K562 (cell line): Measurements from ENCODE around the gene DDR2. TPM values are rescaled to one million over a fixed set of nuclear protein-coding genes. Genes with fewer than 3 reads are reported as not detected.
A peak's percentile ranks its signal among the peaks of the same experiment; 100 is the strongest.
"Not testable (repeated sequence)": the region's sequence is repeated elsewhere in the genome, so short reads cannot be mapped to it uniquely, and the experiment has no call there.

Source experiments
- ATAC-seq: fragments of 200-7000 bp; cut with Tn5 transposase; 3 replicates; pipeline ENCODE4 v1.9.1; 2020; ENCODE audit warnings: moderate library complexity
- BruUV-seq: library from RNA; stranded (reverse); fragments of 400-500 nt; replicated peaks from 2 replicates; lab custom pipeline; 2021; lab: Mats Ljungman, UMichigan
- CTCF ChIA-PET: fragments of 300-600 bp; formaldehyde crosslinking; extraction: SDS; loops from one replicate; lab custom pipeline; 2021; ENCODE audit warnings: low intra/inter-chr PET ratio; lab: Yijun Ruan, JAX
- POLR2A ChIA-PET: fragments of 300-600, 350-650 bp; sonication (Branson Sonifier 250); formaldehyde crosslinking; extraction: SDS; loops from one replicate; lab custom pipeline; 2021; ENCODE audit warnings: antibody characterized with exemption, inconsistent platforms; lab: Yijun Ruan, JAX
- DNase-seq, 4 experiments: peaks; one replicate each; pipeline versions ENCODE4 v3.0.0 to v3.0.0-alpha.2; 2011 to 2018; ENCODE audit warnings: low spot score in 3 of 4, mixed read lengths in 3 of 4; ENCODE audit errors: extremely low read depth in 1 of 4
- FAIRE-seq: peaks from 2 replicates; lab custom pipeline; 2011; peaks lifted over from hg19 to GRCh38; lab: Jason Lieb, UNC
- H2AFZ ChIP-seq: 2 replicates; pipeline ENCODE4 v1.6.0; 2011; ENCODE audit warnings: low read depth, low read length, control low read depth, inconsistent platforms
- H3K27ac ChIP-seq: fragments of 200-600 bp; 3 replicates; pipeline ENCODE4 v1.8.0; 2011; ENCODE audit warnings: low read depth, mild to moderate bottlenecking, control low read depth, inconsistent platforms, low read length, moderate library complexity, mixed read lengths; ENCODE audit errors: extremely low read depth
- H3K27me3 ChIP-seq, 2 experiments: fragments of 300-600 bp in 1 of 2; 2 replicates in 1 of 2; 3 replicates in 1 of 2; pipeline versions ENCODE4 v1.6.0 to v1.8.0; 2011; ENCODE audit warnings: inconsistent platforms in 2 of 2, low read length in 2 of 2, mild to moderate bottlenecking in 1 of 2, mixed read lengths in 1 of 2, moderate library complexity in 1 of 2; ENCODE audit not compliant: control insufficient read depth in 2 of 2, insufficient read depth in 2 of 2
- H3K36me3 ChIP-seq: fragments of 300-600 bp; 3 replicates; pipeline ENCODE4 v1.8.0; 2011; ENCODE audit warnings: mild to moderate bottlenecking, low read length, inconsistent platforms; ENCODE audit not compliant: control insufficient read depth, insufficient read depth
- H3K4me1 ChIP-seq, 2 experiments: fragments of 200-600 bp in 1 of 2; replicated peaks in 1 of 2; 2 replicates in 1 of 2; 3 replicates in 1 of 2; pipeline versions ENCODE4 v1.5.1 to v1.8.0; 2011; ENCODE audit warnings: inconsistent platforms in 2 of 2, low read length in 2 of 2, mild to moderate bottlenecking in 1 of 2, mixed read lengths in 1 of 2, moderate library complexity in 1 of 2; ENCODE audit not compliant: control insufficient read depth in 2 of 2, insufficient read depth in 2 of 2
- H3K4me2 ChIP-seq: 2 replicates; pipeline ENCODE4 v1.6.1; 2011; ENCODE audit warnings: low read length, control low read depth, inconsistent platforms, mixed read lengths; ENCODE audit not compliant: insufficient read depth
- H3K4me3 ChIP-seq: fragments of 200-600 bp; sonication (generic), shearing (Covaris generic); 2 replicates; pipeline ENCODE4 v1.5.1; 2016; ENCODE audit warnings: control low read depth, inconsistent platforms
- H3K79me2 ChIP-seq: fragments of 200-600 bp; 3 replicates; pipeline ENCODE4 v1.8.0; 2011; ENCODE audit warnings: low read length, inconsistent platforms; ENCODE audit not compliant: control insufficient read depth, insufficient read depth
- H3K9ac ChIP-seq, 2 experiments: 2 replicates each; pipeline versions ENCODE4 v1.6.0 to v1.6.1; 2011; ENCODE audit warnings: low read depth in 2 of 2, low read length in 2 of 2, control low read depth in 1 of 2, inconsistent platforms in 1 of 2, mild to moderate bottlenecking in 1 of 2, mixed read lengths in 1 of 2; ENCODE audit not compliant: insufficient read depth in 1 of 2
- H3K9me1 ChIP-seq: one replicate; pipeline ENCODE4 v1.6.0; 2011; ENCODE audit warnings: inconsistent platforms, mild to moderate bottlenecking, low read length, moderate library complexity; ENCODE audit not compliant: control insufficient read depth, insufficient read depth
- H3K9me3 ChIP-seq: replicated peaks from 2 replicates; pipeline ENCODE4 v1.5.1; 2011; ENCODE audit warnings: low read depth, low read length, inconsistent platforms; ENCODE audit not compliant: control insufficient read depth, insufficient read depth
- H4K20me1 ChIP-seq: replicated peaks from 2 replicates; pipeline ENCODE4 v1.6.1; 2011; ENCODE audit warnings: low read length, inconsistent platforms, mixed read lengths; ENCODE audit not compliant: control insufficient read depth, insufficient read depth
- CEBPG ChIP-seq, 3 experiments: fragments of 200-800 bp in 1 of 3; sonication (Bioruptor generic) in 1 of 3; sonication (generic) in 1 of 3; formaldehyde crosslinking in 1 of 3; IDR thresholded peaks in 2 of 3; conservative IDR thresholded peaks in 1 of 3; 2 replicates each; pipeline versions ENCODE4 v1.6.1 to v1.8.0; 2016 to 2022; ENCODE audit warnings: missing compliant biosample characterization in 2 of 3, missing genetic modification characterization in 2 of 3, mild to moderate bottlenecking in 1 of 3, missing genetic modification reagents in 1 of 3
- CTBP1 ChIP-seq: fragments of 450-650 bp; IDR thresholded peaks from 2 replicates; pipeline ENCODE4 v1.6.1; 2016; ENCODE audit warnings: borderline replicate concordance
- HINFP ChIP-seq: fragments of 450-650 bp; conservative IDR thresholded peaks from 2 replicates; pipeline ENCODE4 v1.6.1; 2016; ENCODE audit warnings: missing genetic modification characterization, low read depth, mild to moderate bottlenecking, control low read depth, missing compliant biosample characterization
- MEIS2 ChIP-seq: fragments of 450-650 bp; IDR thresholded peaks from 2 replicates; pipeline ENCODE4 v1.6.1; 2014; ENCODE audit warnings: mild to moderate bottlenecking; ENCODE audit not compliant: partially characterized antibody
- NFIC ChIP-seq: fragments of 450-650 bp; IDR thresholded peaks from 2 replicates; pipeline ENCODE4 v1.6.1; 2017; ENCODE audit warnings: mild to moderate bottlenecking, inconsistent platforms
- PHF21A ChIP-seq: fragments of 450-650 bp; IDR thresholded peaks from 2 replicates; pipeline ENCODE4 v1.6.1; 2017; ENCODE audit warnings: low read depth, borderline replicate concordance
- PKNOX1 ChIP-seq: fragments of 450-650 bp; IDR thresholded peaks from 2 replicates; pipeline ENCODE4 v1.6.1; 2016
- POLR2A ChIP-seq: fragments of 450-650 bp; conservative IDR thresholded peaks from 2 replicates; pipeline ENCODE4 v1.6.1; 2016
- SP1 ChIP-seq: sonication (generic); formaldehyde crosslinking; IDR thresholded peaks from 2 replicates; pipeline ENCODE4 v1.8.1; 2022; ENCODE audit warnings: mild to moderate bottlenecking, missing genetic modification reagents
- ZFX ChIP-seq: sonication (generic); formaldehyde crosslinking; IDR thresholded peaks from 2 replicates; pipeline ENCODE4 v1.8.0; 2022; ENCODE audit warnings: mild to moderate bottlenecking, missing genetic modification reagents, moderate library complexity
- WGBS: fragments of 100-300 bp; shearing (Covaris generic); methylation state at CpG from one replicate; pipeline ENCODE4 v1.1.6; 2016; ENCODE audit warnings: low coverage, mixed read lengths; ENCODE audit not compliant: insufficient coverage; ENCODE audit errors: missing lambda C conversion rate; 5-methylcytosine and 5-hydroxymethylcytosine counted together
- in situ Hi-C: fragments of 300-500 bp; cut with MboI; formaldehyde crosslinking; loops from 4 replicates; pipeline ENCODE4 v1.15.0; 2018; ENCODE audit warnings: inconsistent platforms, mixed read lengths
- intact Hi-C: fragments of 100-400 bp; cut with micrococcal nuclease; formaldehyde crosslinking; loops from 2 replicates; pipeline ENCODE4 v1.14.2; 2022
- polyA plus RNA-seq, 8 experiments: library from polyadenylated mRNA; depleted of rRNA in 4 of 8; stranded (reverse) in 5 of 8; unstranded in 3 of 8; fragments of >200 nt; fragmentation: Nextera tagmentation in 2 of 8; fragmentation: Illumina TruSeq in 1 of 8; extraction: Ambion mirVana in 2 of 8; extraction: Trizol in 1 of 8; gene quantifications; 2 replicates each; pipeline versions ENCODE4 v1.2.1 to v1.2.3, GENCODE V29; 2011 to 2014; ENCODE audit warnings: inconsistent platforms in 1 of 8, missing spikeins in 1 of 8
- total RNA-seq, 7 experiments: library from RNA; depleted of rRNA in 6 of 7; stranded (reverse); fragments of >200 nt in 6 of 7; fragmentation: Illumina TruSeq in 2 of 7; extraction: Trizol in 2 of 7; gene quantifications; 2 replicates each; pipeline versions ENCODE4 v1.2.1 to v1.2.3, GENCODE V29; 2011 to 2021; ENCODE audit warnings: low replicate concordance in 1 of 7

Gene DDR2
- total and polyA plus RNA-seq, 9 of the 15 experiments (the other 6 are each of a cell fraction or from before 2014, with no cell fraction given): 0.36 to 2.0 (median 1.1) TPM

- H3K4me1 ChIP-seq, BruUV-seq, H3K36me3 ChIP-seq, H3K79me2 ChIP-seq, H3K9ac ChIP-seq, H3K4me3 ChIP-seq, DNase-seq, H3K27me3 ChIP-seq, H3K9me3 ChIP-seq, H3K27ac ChIP-seq, H3K9me1 ChIP-seq, ATAC-seq, in situ Hi-C loops, FAIRE-seq, H3K4me2 ChIP-seq, H2AFZ ChIP-seq, POLR2A ChIA-PET, H4K20me1 ChIP-seq, CTCF ChIA-PET, intact Hi-C loops: not testable (repeated sequence)
- 52% methylated on average over 1 of the region's 1 CpG for WGBS
- 0 out of 2 replicates have a peak, but pooled peaks have one; percentile 31 for TF ChIP-seq NFIC
Observed at GRCh38 chr1:162788783-162789182, 156.5 kb downstream of the DDR2 start.

- H3K4me1 ChIP-seq, intact Hi-C loops, H3K79me2 ChIP-seq, H4K20me1 ChIP-seq, BruUV-seq, H3K9me3 ChIP-seq, H3K36me3 ChIP-seq, H3K9me1 ChIP-seq, CTCF ChIA-PET, in situ Hi-C loops, POLR2A ChIA-PET, H3K27me3 ChIP-seq: not testable (repeated sequence)
- Histone ChIP-seq H3K9ac (peak within 1 kb of the TSS; percentile 38 to 79), H2AFZ (peak within 1 kb of the TSS; percentile 98), H3K27ac (peak within 1 kb of the TSS; percentile 46; the same call in 1 of the 3 replicates), H3K4me2 (peak within 1 kb of the TSS; percentile 80), H3K4me3 (peak within 1 kb of the TSS; percentile 44)
- WGBS: 7% methylated on average over 19 of the region's 49 CpGs
- peak; percentile 60 to 90 (median 65) for DNase-seq
- peak; percentile 99 for ATAC-seq
- peak; percentile 98 for FAIRE-seq
- TF ChIP-seq HINFP (tag) (0 out of 2 replicates have a peak, but pooled peaks have one; percentile 13), CTBP1 (0 out of 2 replicates have a peak, but pooled peaks have one; percentile 52), ZFX (CRISPR knock-in tag) (peak; percentile 67), CEBPG (CRISPR knock-in tag; IDR thresholded peaks at IDR 0.05) (peak; percentile 74), CEBPG (tag; conservative IDR thresholded peaks at IDR 0.05 in 1 of 2, IDR thresholded peaks at IDR 0.05 in 1 of 2) (peak; percentile 70 to 90; a peak in 3 of 4 replicates), POLR2A (0 out of 2 replicates have a peak, but pooled peaks have one; percentile 31), SP1 (CRISPR knock-in tag) (peak; percentile 59; the same call in 1 of the 2 replicates), PKNOX1 (peak; percentile 90), PHF21A (peak; percentile 51; the same call in 1 of the 2 replicates), MEIS2 (peak; percentile 68)
Observed at GRCh38 chr1:162790303-162790984, 158.2 kb downstream of the DDR2 start, which contains the start of gene HSD17B7. HSD17B7 (plus strand) TSS chr1:162790702; CDS start chr1:162790801, 99 bp downstream.
